GM21360 (cell line): Measurements from ENCODE around the gene PARD6A.

Experiments
- ATAC-seq: cut with Tn5 transposase; IDR thresholded peaks from one replicate; pipeline ENCODE4 v1.9.1; 2021; ENCODE audit warnings: mild to moderate bottlenecking, moderate library complexity; ENCODE audit not compliant: unreplicated experiment

Gene PARD6A, protein sequence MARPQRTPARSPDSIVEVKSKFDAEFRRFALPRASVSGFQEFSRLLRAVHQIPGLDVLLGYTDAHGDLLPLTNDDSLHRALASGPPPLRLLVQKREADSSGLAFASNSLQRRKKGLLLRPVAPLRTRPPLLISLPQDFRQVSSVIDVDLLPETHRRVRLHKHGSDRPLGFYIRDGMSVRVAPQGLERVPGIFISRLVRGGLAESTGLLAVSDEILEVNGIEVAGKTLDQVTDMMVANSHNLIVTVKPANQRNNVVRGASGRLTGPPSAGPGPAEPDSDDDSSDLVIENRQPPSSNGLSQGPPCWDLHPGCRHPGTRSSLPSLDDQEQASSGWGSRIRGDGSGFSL

DNA sequence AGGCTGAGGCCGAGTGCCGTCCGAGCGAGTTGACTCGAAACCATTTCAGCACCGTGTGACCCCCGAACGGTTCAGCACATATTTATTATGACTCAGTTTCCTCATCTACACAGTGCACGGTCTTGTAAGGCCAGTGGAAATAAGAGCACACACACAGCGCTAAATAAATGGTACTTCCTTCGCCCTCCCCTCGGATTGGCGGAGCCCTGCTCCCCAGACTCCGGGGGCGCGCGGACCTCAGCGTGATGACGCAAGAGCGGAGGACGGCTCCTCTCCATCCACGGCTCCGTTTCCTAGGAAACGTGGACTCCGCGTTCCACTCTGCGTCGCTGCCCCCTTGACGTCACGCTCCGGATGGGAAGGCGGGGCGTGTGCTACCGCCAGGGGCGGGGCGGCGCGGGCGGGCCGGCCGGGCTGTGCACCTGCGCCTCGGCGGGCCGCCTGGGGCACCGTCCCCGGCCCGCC is at the start of gene PARD6A:
PARD6A (plus strand) TSS at position 397 of the 465 bp plus-strand sequence. CDS start 79 bp downstream, outside the sequence.
- peak; percentile 66 for ATAC-seq

DNA sequence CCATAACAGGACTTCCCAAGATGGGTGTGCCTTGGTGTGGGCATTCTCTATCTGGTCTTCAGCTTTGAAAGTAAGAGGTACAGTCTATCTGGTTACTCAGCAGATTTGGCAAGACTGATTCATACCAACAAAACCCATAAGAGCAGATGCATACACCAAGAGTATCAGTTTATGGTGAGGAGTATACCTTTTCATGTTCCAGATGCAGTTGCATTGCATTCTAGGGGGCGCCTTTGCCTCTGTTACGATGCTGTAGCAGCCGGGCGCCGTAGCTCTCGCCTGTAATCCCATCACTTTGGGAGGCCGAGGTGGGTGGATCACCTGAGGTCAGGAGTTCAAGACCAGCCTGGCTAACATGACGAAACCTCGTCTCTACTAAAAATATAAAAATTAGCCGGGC is 47.0 kb upstream of the PARD6A start:
- no peak for ATAC-seq

DNA sequence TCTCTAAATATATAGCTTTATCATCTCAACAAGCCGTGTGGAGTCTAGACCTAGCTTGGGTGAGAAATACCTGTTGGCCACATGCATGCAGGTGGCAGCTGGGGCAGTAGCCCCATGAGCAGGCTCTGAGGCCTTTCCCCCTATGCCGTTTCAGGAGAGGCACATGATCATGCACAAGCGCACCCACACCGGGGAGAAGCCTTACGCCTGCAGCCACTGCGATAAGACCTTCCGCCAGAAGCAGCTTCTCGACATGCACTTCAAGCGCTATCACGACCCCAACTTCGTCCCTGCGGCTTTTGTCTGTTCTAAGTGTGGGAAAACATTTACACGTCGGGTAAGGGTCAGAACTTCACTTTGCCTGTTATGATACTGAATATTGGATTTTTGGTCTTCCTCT is 32.5 kb upstream of the PARD6A start:
- ATAC-seq = no peak

DNA sequence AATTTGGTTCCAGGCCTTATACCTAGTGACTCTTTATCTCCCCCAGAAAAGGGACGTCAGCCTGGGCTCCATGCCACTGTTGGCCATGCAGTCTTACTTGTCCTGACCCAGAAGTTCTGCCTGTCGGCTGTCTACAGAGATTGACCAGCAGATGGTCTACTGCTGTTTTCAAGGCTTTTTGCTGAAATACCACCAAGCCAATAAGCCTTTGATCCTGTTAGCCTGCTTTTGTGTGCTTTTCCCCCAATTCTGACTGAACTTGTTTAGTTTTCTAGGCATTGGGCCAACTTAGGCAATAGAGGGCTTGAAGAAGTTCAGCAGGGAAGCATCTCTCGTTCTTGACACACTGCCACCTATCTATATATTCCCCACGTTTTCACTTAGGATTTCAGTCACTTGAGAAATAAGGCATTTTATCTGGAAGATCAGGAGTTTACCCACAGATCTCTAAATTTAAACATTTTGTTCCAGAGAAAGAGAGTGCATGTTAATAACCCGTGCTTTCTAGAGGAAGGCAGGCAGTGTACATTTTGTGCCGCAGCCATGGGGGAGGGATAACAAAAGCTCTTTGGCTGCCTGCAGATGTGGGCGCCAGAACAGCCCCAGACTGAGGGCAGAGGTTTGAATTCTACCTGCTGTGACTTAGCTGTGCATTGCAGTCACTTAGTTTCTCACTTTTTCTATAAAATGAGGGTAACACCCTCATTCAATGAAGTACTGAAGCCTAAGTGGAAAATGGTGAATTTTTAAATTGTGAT is 28.2 kb upstream of the PARD6A start:
- ATAC-seq = no peak

DNA sequence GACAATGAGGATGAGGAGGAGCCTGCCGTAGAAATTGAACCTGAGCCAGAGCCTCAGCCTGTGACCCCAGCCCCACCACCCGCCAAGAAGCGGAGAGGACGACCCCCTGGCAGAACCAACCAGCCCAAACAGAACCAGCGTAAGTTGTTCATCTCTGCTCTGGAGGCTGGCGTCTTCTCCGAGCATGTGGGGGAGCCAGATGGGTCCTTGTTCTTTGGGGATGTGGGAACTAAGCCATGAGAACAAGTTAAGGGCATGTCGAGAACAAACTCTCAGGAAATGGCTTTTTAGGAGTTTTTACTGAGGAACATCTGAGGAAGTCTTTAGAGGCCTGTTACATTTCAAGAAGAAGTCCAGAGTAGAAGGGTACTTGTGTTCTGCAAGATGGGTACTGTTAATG is 24.0 kb upstream of the PARD6A start:
- no peak for ATAC-seq

DNA sequence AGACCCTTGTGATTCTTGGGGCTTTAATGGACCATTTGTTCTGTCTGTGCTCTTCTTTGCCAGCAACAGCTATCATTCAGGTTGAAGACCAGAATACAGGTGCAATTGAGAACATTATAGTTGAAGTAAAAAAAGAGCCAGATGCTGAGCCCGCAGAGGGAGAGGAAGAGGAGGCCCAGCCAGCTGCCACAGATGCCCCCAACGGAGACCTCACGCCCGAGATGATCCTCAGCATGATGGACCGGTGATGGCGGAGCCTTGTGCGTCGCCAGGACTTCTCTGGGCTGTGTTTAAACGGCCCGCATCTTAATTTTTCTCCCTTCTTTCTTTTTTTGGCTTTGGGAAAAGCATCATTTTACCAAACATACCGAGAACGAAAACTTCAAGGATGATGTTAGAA is 23.1 kb upstream of the PARD6A start:
- no peak for ATAC-seq

DNA sequence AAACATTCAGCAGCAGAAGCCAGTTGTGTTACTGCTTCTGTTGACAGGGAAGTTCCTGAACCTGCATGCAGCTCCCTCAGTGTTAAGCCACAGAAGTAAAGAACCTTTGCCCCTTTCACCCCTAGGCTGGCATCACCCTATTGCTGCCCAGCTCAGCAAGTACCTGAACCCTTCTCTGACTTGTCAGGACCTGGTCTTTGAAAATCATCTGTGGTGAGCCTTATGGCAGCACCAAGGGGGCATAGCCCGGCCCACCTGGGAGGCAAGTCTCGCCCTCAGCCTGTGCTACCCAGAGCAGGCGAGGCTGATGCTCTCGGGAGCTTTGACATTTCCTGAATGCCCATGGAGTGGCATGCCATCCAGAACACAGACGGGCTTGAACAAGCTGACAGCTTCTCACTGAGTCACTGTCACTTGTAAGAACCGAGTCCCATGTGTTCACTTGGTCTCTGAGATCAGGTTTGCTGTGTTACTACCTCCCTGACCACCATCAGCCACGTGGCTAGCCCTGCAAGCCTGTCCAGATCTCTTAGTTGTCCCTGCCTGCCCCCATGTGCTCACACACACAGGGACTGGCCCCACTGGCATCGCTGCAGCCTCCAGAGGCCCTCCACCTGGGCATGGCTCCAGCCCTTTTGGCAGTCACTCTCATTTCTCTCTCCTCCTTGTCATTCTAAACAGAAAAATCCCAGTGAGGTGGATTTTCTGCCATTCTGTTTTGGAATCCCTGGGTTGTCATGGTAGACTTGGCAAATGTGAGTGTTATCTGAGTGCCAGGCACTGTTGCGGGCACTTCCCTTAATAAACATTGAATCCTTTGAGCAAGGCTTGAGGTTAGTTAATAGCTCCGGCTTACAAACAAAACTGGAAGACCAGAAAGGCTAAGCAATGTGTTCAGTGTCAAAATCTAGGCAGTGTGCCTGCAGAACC is 18.7 kb upstream of the PARD6A start:
- no peak for ATAC-seq

DNA sequence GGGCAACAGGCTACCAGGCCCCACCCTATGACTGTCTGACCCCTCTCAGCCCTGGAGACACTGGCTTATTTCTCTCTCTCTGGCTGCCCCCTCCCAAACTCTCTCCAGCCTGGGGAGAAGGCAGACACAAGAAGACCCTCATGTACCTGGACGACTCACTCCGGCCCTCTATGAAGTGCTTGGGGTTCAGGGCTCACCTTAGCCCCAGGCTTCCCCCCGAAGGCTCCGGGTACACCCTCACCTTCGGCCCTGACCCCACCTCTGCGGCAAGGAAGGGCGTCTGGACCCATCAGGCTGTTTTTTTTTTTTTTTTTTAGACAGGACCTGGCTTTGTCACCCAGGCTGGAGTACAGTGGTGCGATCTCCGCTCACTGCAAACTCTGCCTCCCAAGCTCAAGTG is 16.7 kb upstream of the PARD6A start:
- ATAC-seq = no peak

DNA sequence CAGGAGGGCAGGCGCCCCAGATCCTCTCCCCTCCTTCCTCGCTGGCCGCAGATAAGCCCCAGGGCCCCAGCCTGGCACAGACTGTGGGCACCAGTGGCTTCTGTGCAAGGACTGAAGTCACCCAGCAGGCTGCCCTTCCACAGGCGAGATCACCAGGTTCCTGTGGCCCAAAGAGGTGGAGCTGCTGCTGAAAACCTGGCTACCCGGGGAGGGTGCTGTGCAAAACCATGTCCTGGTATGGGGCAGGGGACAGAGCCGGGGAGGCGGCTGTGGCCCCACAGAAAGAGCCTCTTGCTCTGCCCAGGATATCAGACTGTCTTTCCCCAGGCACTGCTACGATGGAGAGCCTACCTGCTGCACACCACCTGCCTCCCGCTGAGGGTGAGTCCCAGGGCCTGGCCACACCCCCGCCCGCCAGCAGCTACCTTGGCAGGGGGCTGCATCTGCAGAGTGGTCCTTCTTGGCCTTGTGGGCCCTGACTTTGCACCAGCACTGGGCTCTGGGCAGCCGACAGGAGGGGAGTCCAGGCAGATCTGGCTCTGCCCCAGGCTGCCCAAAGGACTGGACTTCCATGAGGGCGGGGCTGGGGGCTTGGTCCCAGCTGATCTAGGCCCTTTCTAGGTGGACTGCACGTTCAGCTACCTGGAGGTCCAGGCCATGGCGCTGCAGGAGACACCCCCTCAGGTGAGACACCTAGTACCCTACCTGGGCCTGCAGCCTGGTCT is 15.2 kb upstream of the PARD6A start:
- ATAC-seq = no peak

DNA sequence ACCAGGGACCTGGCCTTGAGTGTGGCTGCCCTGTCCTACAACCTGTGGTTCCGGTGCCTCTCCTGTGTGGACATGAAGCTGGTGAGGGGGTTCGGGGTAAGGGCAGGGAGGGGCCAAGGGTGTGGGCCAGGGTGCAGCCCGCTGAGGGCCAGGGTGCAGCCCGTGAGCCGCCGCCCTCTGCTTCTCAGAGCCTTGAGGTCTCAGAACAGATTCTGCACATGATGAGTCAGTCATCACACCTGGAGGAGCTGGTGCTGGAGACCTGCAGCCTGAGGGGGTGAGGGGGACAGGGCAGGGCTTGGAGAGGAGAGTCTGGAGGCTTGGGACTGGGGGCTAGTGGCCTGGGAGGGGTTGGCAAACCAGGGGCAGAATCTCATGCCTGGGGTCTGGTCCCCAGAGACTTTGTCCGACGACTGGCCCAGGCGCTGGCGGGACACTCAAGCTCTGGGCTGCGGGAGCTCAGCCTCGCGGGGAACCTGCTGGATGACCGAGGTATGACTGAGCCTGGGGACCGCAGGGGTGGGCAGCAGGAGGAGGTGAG is 13.6 kb upstream of the PARD6A start:
- ATAC-seq = no peak

DNA sequence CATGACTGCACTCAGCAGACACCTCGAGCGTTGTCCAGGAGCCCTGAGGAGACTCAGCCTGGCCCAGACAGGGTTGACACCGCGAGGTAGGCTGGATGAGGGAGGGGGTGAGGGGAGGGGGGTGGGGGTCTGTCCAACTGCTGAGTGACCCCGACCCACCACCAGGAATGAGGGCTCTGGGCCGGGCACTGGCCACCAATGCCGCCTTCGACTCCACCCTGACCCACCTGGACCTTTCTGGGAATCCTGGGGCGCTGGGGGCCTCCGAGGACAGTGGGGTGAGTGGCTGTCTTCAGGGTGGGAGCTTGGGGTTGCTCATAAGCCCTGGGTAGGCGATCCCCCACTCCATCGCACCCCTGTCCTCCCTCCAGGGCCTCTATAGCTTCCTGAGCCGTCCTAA is 13.1 kb upstream of the PARD6A start:
- ATAC-seq = no peak

DNA sequence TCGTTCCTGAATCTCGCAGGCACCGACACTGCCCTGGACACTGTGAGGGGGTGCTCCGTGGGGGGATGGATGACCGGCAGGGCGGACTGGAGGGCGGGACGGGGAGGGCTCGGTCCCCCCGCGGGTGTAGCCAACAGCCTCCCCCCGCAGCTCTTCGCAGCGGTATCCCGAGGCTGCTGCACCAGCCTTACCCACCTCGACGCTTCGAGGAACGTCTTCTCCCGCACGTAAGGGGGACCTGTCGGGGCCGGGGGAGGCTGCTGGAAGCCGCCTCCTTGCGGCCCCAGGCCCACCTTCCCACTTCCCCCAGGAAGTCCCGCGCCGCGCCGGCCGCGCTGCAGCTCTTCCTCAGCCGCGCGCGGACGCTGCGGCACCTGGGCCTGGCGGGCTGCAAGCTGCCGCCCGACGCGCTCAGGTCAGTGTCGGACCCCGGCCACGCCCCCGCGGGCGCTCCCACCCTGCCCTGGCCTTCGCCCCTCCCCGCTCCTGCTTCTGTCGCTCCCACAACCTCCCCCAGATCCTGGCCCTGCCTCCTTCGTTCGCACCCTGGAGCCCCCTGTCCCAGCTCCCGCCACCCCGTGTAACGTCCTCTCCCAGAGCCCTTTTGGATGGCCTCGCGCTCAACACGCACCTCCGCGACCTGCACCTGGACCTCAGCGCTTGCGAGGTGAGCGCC is 12.5 kb upstream of the PARD6A start:
- no peak for ATAC-seq

DNA sequence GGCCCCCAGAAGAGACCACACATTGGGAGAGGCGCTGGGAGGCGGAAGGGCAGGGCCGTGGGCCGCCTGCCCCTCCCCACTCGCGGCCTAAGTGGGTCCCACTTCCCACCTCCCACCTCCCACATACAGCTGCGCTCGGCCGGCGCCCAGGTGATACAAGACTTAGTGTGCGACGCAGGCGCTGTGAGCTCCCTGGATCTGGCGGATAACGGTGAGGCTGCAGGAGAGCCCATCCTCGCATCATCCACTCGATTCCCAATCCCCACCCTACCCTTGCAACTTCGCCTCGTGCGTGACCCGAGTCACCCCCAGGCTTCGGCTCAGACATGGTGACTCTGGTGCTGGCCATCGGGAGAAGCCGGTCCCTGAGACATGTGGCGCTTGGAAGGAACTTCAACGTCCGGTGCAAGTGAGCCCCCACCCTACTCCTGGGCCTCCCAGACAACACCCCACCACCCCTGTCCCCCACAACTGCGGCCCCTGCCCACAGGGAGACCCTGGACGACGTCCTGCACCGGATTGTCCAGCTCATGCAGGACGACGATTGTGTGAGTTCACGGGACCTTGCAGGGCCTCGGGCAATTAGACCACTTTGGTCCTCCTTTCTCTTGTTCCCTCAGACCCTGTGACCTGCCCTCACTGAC is 11.9 kb upstream of the PARD6A start:
- no peak for ATAC-seq

DNA sequence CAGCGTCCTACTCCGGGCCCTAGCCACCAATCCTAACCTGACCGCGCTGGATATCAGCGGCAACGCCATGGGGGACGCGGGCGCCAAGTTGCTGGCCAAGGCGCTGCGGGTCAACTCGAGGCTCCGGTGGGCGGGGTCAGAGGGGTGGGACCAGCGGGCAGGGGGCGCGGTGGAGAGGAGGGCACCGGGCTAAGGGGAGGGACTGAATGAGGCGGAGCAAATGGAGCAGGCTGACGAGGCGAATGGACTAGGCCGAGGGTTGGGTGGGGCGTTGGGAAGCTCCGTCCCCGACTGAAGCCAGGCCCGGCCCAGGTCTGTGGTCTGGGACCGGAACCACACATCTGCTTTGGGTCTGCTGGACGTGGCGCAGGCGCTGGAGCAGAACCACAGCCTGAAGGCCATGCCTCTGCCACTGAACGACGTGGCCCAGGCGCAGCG is 11.2 kb upstream of the PARD6A start:
- no peak for ATAC-seq

DNA sequence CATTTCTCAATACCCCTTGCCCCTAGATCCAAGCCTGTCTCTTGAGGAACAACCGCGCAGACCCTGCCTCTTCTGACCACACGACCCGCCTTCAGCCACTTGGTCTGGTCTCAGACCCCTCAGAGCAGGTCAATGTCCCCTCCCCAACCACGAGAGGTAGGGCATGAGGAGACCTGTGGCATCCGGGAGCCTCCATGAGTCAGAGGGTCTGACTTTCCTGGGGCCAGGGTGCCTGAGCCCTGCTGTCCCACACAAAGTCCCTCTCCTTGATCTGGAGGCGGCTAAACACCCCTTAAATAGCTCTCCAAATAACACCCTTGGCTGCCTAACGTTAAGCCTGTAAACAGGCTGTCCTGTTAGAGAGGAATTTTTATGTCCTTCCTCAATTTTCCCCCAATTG is 10.7 kb upstream of the PARD6A start:
- no peak for ATAC-seq

DNA sequence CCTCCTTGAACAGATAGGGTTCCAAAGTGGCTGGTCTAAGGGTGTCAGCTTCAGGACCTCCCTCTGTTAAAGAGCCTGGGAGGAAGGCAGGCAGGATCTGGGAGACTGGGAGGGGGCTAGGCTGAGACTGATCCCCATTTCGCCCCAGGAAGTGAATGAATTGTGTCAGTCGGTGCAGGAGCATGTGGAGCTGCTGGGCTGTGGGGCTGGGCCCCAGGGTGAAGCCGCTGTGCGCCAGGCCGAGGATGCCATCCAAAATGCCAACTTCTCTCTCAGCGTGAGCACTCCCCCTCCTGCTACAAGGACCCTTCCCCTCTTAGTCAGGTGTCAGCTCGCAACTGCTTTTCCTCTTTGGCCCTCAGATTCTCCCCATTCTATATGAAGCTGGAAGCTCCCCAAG is 9.7 kb upstream of the PARD6A start:
- ATAC-seq = no peak

DNA sequence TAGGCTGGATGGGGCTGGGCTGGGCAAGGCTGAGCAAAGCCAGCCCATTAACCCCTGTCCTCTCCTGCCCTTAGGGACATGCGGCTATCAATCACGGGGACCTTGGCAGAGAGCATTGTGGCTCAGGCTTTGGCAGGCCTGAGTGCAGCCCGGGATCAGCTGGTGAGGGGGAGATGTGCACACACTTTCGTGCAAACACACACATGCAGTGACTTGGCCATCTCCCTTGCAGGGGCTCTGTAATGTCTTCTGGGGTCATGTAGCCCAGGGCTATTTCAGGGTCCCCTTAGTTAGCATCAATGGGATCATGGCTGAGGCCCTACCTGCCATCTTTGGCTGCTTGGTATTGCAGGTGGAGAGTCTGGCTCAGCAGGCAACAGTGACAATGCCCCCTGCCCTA is 8.9 kb upstream of the PARD6A start:
- ATAC-seq = no peak

DNA sequence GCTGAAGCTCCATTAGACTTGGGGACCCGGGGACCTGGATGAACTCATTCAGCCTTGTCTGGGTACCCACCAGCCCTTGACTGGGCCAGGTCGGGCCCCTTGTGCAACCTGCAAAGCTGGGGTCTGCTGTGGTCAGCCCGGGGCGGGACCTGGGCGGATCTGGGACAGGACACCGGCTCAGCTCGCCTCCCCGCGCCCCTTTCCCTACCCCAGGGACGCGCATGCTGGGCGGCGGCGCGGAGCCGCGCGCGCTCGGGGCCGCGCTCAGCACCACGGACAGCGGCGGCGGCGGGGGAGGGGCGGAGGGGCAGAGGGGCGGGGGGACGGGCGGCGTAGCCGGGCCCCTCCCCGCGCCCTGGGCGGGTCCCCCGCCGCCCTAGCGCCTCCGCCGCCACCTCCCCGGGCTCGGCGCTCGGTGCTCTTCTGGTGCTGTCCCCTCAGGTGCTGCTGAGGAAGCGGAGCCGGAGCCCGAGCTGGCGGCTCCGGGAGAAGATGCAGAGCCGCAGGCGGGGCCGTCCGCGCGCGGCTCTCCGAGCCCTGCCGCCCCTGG is 8.1 kb upstream of the PARD6A start:
- no peak for ATAC-seq
